Mucosa of descending colon (tissue), 3 donors: ENCODE data around the gene TOB2. TPM values are rescaled to one million over a fixed set of nuclear protein-coding genes. Genes with fewer than 3 reads are reported as not detected.

ENCODE experiments used
- ATAC-seq: fragments of 200-7000 bp; cut with Tn5 transposase; one replicate; pipeline ENCODE4 v1.9.1; 2020; ENCODE audit warnings: mild to moderate bottlenecking, moderate library complexity
- DNase-seq, 3 donors: peaks; one replicate each; pipeline ENCODE4 v3.0.0-alpha.2; 2020
- H3K36me3 ChIP-seq: fragments of 200-600 bp; one replicate; pipeline ENCODE4 v1.8.0; 2021; ENCODE audit warnings: low read depth, mild to moderate bottlenecking
- H3K4me1 ChIP-seq: fragments of 200-600 bp; one replicate; pipeline ENCODE4 v1.8.0; 2021; ENCODE audit warnings: low read depth, mild to moderate bottlenecking
- H3K4me3 ChIP-seq: fragments of 200-600 bp; one replicate; pipeline ENCODE4 v1.8.0; 2021; ENCODE audit warnings: mild to moderate bottlenecking
- H3K9me3 ChIP-seq: fragments of 200-600 bp; one replicate; pipeline ENCODE4 v1.8.0; 2021; ENCODE audit warnings: mild to moderate bottlenecking
- intact Hi-C, 2 donors: fragments of 100-400 bp; cut with DNase I in 1 of 2; cut with micrococcal nuclease in 1 of 2; formaldehyde crosslinking; loops; one replicate each; pipeline versions ENCODE4 v1.11.0 to v1.11.1; 2022; cut with DNase I, micrococcal nuclease
- total RNA-seq, 3 donors: library from RNA; stranded (reverse); fragmentation: NEBNext Ultra II Directional in 2 of 3; extraction: Animal tissue kit (Norgen Biotek cat#: 25700) in 2 of 3; gene quantifications; one replicate each; pipeline versions ENCODE4 v1.2.1 to v1.2.4, GENCODE V29; 2021 to 2023
- TF ChIP-seq, protein P1 (sequence below): fragments of 200-600 bp; IDR thresholded peaks from one replicate; pipeline ENCODE4 v1.8.0; 2022; ENCODE audit warnings: antibody characterized with exemption, mild to moderate bottlenecking
- donor health status: DM: no; HTN: no; CAD: no; lungs with moderate emphysema.
- donor health status: DM: no; HTN: no; CAD: no.
- donor health status: DM: no; HTN: yes; CAD: no.

TOB2 gene
- total RNA-seq, 3 donors from 2014 or later = 47.3 to 71.8 (median 53.9) TPM

GRCh38 chr22:41459431-41459830 is 12.8 kb upstream of the TOB2 start:
- no peaks in the 10 kb centered on the region for H3K9me3 ChIP-seq
- DNase-seq (no peak), ATAC-seq (no peak)
- TF ChIP-seq, protein P1, sequence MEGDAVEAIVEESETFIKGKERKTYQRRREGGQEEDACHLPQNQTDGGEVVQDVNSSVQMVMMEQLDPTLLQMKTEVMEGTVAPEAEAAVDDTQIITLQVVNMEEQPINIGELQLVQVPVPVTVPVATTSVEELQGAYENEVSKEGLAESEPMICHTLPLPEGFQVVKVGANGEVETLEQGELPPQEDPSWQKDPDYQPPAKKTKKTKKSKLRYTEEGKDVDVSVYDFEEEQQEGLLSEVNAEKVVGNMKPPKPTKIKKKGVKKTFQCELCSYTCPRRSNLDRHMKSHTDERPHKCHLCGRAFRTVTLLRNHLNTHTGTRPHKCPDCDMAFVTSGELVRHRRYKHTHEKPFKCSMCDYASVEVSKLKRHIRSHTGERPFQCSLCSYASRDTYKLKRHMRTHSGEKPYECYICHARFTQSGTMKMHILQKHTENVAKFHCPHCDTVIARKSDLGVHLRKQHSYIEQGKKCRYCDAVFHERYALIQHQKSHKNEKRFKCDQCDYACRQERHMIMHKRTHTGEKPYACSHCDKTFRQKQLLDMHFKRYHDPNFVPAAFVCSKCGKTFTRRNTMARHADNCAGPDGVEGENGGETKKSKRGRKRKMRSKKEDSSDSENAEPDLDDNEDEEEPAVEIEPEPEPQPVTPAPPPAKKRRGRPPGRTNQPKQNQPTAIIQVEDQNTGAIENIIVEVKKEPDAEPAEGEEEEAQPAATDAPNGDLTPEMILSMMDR = no peak
- peaks cover 4% of the 10 kb centered on the region for H3K36me3 ChIP-seq
- H3K4me1 ChIP-seq = no peaks in the 10 kb centered on the region
- intact Hi-C loops = no loop called here
- no peak overlapping the region for H3K4me3 ChIP-seq

DNA sequence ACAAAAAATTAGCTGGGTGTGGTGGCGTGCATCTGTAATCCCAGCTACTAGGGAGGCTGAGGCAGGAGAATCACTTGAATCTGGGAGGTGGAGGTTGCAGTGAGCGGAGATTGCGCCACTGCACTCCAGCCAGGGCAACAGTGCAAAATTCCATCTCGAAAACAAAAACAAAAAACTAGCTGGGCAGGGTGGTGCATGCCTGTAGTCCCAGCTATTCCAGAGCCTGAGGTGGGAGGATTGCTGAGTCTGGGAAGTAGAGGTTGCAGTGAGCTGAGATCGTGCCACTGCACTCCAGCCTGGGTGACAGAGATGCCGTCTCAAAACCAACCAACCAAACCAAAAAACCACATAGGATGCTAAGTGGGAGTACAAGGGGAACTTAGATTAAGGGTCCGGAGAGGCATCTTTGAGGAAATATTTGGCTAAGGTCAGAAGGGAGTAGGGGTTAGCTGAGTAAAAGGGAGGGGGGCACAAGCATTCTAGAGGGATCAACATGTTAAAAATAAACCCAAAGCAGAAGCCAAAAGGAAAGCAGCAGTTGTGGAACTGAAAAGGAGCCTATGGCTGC is 11.6 kb upstream of the TOB2 start:
- no peak for ATAC-seq

GRCh38 chr22:41448189-41448808 is 1.7 kb upstream of the TOB2 start:
- TF ChIP-seq, protein P1 = no peak
- DNase-seq (peak; percentile 93 to 96 (median 95)), ATAC-seq (peak; percentile 71)
- peaks cover 5% of the 10 kb centered on the region for H3K4me1 ChIP-seq
- H3K4me3 ChIP-seq = peak overlapping the region; percentile 98
- no peaks in the 10 kb centered on the region for H3K9me3 ChIP-seq
- H3K36me3 ChIP-seq = no peaks in the 10 kb centered on the region
- intact Hi-C loops = no loop called here

More for the DNA sequence above, 11.6 kb upstream of the TOB2 start:
- no peaks in the 10 kb centered on the region for H3K36me3 ChIP-seq
- no peaks in the 10 kb centered on the region for H3K4me1 ChIP-seq
- TF ChIP-seq, protein P1 = no peak
- H3K4me3 ChIP-seq = no peak overlapping the region
- DNase-seq = no peak
- no peaks in the 10 kb centered on the region for H3K9me3 ChIP-seq
- intact Hi-C loops = no loop called here

DNA sequence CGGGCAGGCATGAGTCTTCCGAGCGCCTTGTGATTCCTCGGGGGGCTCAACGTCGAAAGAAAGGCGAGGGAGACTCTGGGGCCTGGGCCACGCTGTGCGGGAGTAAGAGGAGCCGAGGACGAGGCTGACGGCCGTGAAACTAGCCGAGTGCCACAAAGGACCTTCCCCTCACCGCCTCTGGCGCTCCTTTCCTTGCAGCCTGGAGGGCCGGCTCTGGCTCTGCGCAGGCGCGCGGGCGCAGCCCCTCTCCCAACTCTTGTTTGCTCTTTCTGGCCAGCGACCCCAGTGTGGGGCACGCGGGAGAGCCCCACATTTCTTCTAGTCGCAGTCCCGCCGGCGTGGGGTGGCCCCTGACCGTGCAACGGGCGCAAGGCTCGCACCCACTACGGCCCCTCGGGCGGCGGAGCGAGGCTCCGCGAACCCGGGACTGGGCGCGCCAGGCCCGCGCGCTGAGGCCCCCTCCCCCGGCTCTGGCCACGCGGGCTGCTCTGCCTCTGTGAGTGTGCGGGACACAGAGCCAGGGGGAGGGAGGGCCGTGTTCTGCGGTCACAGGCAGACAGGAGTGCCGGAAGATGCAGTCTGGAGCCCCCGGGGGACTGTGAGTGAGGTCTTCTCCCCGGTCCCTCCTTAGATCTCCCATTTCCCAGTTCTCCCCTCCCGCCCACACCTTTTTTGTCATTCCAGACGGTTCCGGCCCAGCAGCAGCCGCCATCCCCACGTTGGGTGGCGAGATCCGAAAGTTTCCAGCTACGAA is 1.0 kb upstream of the TOB2 start:
- intact Hi-C loops = no loop called here
- Histone ChIP-seq H3K4me1 (peaks cover 12% of the 10 kb centered on the region), H3K36me3 (no peaks in the 10 kb centered on the region), H3K9me3 (no peaks in the 10 kb centered on the region), H3K4me3 (peak overlapping the region; percentile 98)
- ATAC-seq (peak; percentile 40), DNase-seq (peak; percentile 73 to 82 (median 81))
- TF ChIP-seq, protein P1 = no peak

GRCh38 chr22:41446057-41446501 is 522 bp downstream of the TOB2 start:
- TF ChIP-seq, protein P1 = no peak
- ATAC-seq (peak; percentile 0), DNase-seq (peak in 2 of 3 donors; percentile 59 to 69)
- intact Hi-C loops = no loop called here
- Histone ChIP-seq H3K9me3 (no peaks in the 10 kb centered on the region), H3K4me1 (peaks cover 19% of the 10 kb centered on the region), H3K4me3 (peak overlapping the region; percentile 98), H3K36me3 (no peaks in the 10 kb centered on the region)
